ENCODE results near the gene CARM1. TPM values are rescaled to one million over a fixed set of nuclear protein-coding genes. Genes with fewer than 3 reads are reported as not detected.

CARM1 gene
- total and polyA plus RNA-seq, 8 donors = 34.4 to 54.1 (median 41.6) TPM

GRCh38 chr19:10971107-10971726, 99.9 kb downstream of the CARM1 start:
- H3K27me3 ChIP-seq = no peaks in the 10 kb centered on the region
- no peak overlapping the region for H3K4me3 ChIP-seq
- no peaks in the 10 kb centered on the region for H3K9me3 ChIP-seq
- peaks cover 12 to 35% of the 10 kb centered on the region in 2 donors for H3K4me1 ChIP-seq
- no peaks in the 10 kb centered on the region for H3K36me3 ChIP-seq
- TF ChIP-seq CTCF (IDR thresholded peaks at IDR 0.05) = no peak
- no peak for DNase-seq
- intact Hi-C loops (cut with DNase I) = no loop called here
- no peak for ATAC-seq
- H3K27ac ChIP-seq = no peak overlapping the region

Small RNAs within 50 kb of the gene (microRNA-seq; reads per million reads assigned to microRNA genes)
- gene MIR6793 = 1.7 to 1.8 reads per million in 2 donors

Other genes starting within 250 kb of the CARM1 start
- gene SLC44A2, start 246.0 kb upstream of the CARM1 start, total RNA-seq = 100 to 1,000 TPM; 214 to 255 TPM
- 100 to 1,000 TPM; 175 to 207 (median 187) TPM for gene SLC44A2, start 246.0 kb upstream of the CARM1 start, polyA plus RNA-seq (ENCODE audit: insufficient read length in 6 of 6)
- gene ILF3, start 217.2 kb upstream of the CARM1 start, total RNA-seq = 100 to 1,000 TPM; 161 to 257 TPM
- 100 to 1,000 TPM; 292 to 357 (median 305) TPM for gene ILF3, start 217.2 kb upstream of the CARM1 start, polyA plus RNA-seq (ENCODE audit: insufficient read length in 6 of 6)
- gene QTRT1, start 170.1 kb upstream of the CARM1 start, total RNA-seq = 10 to 100 TPM; 29.0 to 40.9 TPM
- 10 to 100 TPM; 38.8 to 56.2 (median 49.1) TPM for gene QTRT1, start 170.1 kb upstream of the CARM1 start, polyA plus RNA-seq (ENCODE audit: insufficient read length in 6 of 6)
- gene DNM2, start 153.5 kb upstream of the CARM1 start, total RNA-seq = 100 to 1,000 TPM; 195 to 268 TPM
- gene DNM2, start 153.5 kb upstream of the CARM1 start, polyA plus RNA-seq (ENCODE audit: insufficient read length in 6 of 6) = 100 to 1,000 TPM in 3 of 6 donors, 10 to 100 TPM in 3; 88.4 to 119 (median 99.2) TPM
- gene TMED1, start 35.3 kb upstream of the CARM1 start, total RNA-seq = 10 to 100 TPM; 25.4 to 27.0 TPM
- gene TMED1, start 35.3 kb upstream of the CARM1 start, polyA plus RNA-seq (ENCODE audit: insufficient read length in 6 of 6) = 10 to 100 TPM; 41.8 to 45.3 (median 43.5) TPM
- 10 to 100 TPM in 1 of 2 donors, 1 to 10 TPM in 1; 3.2 to 11.8 TPM for gene C19orf38, start 23.1 kb upstream of the CARM1 start, total RNA-seq
- 1 to 10 TPM; 2.8 to 6.1 (median 4.1) TPM for gene C19orf38, start 23.1 kb upstream of the CARM1 start, polyA plus RNA-seq (ENCODE audit: insufficient read length in 6 of 6)
- 10 to 100 TPM; 68.4 to 77.6 TPM for gene YIPF2, start 57.1 kb downstream of the CARM1 start, total RNA-seq
- 10 to 100 TPM; 31.9 to 44.2 (median 35.3) TPM for gene YIPF2, start 57.1 kb downstream of the CARM1 start, polyA plus RNA-seq (ENCODE audit: insufficient read length in 6 of 6)
- 10 to 100 TPM; 18.8 to 19.5 TPM for gene TIMM29, start 57.3 kb downstream of the CARM1 start, total RNA-seq
- 10 to 100 TPM; 24.0 to 28.5 (median 26.0) TPM for gene TIMM29, start 57.3 kb downstream of the CARM1 start, polyA plus RNA-seq (ENCODE audit: insufficient read length in 6 of 6)
- 100 to 1,000 TPM in 1 of 2 donors, 10 to 100 TPM in 1; 98.3 to 101 TPM for gene SMARCA4, start 89.5 kb downstream of the CARM1 start, total RNA-seq
- gene SMARCA4, start 89.5 kb downstream of the CARM1 start, polyA plus RNA-seq (ENCODE audit: insufficient read length in 6 of 6) = 100 to 1,000 TPM; 144 to 168 (median 161) TPM
- 100 to 1,000 TPM; 212 to 310 TPM for gene LDLR, start 217.9 kb downstream of the CARM1 start, total RNA-seq
- gene LDLR, start 217.9 kb downstream of the CARM1 start, polyA plus RNA-seq (ENCODE audit: insufficient read length in 6 of 6) = 10 to 100 TPM; 10.4 to 43.8 (median 28.7) TPM